Left kidney (tissue), 2 donors: ENCODE measurements around the gene MAP1S. TPM values are rescaled to one million over a fixed set of nuclear protein-coding genes. Genes with fewer than 3 reads are reported as not detected.

Experiments used
- DNase-seq: peaks from one replicate; pipeline ENCODE4 v3.0.0-alpha.2; 2013
- polyA plus RNA-seq: library from polyadenylated mRNA; unstranded; fragments of 120-200 nt; gene quantifications from one replicate; pipeline ENCODE4 v1.2.1, GENCODE V29; 2013; ENCODE audit not compliant: insufficient read length

MAP1S gene
- polyA plus RNA-seq, 1 donor, result 28.3 TPM

DNA sequence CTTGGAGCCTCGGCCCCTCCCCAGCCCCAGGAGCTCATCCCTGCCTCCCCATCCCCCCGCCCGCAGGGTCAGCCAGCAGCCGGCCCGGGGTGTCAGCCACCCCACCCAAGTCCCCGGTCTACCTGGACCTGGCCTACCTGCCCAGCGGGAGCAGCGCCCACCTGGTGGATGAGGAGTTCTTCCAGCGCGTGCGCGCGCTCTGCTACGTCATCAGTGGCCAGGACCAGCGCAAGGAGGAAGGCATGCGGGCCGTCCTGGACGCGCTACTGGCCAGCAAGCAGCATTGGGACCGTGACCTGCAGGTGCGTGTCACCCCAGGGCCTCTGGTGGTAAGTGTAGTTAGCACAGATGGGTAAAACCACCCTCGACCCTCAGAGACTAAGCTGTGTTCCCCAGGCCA, 13.8 kb downstream of the MAP1S start:
- DNase-seq, result no peak

DNA sequence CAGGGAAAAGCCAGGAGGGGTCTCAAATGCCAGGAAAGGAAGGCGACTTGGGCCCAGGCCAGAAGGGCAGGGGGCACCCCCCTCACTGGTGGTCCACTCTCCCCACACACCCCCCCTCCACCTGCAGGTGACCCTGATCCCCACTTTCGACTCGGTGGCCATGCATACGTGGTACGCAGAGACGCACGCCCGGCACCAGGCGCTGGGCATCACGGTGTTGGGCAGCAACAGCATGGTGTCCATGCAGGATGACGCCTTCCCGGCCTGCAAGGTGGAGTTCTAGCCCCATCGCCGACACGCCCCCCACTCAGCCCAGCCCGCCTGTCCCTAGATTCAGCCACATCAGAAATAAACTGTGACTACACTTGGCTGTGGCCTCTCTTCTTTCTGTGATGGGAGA, 14.9 kb downstream of the MAP1S start:
- DNase-seq, result no peak

- no peak for DNase-seq
These were observed 16.1 kb downstream of the MAP1S start for GRCh38 chr19:17735410-17735809.

- DNase-seq, result no peak
These were observed 18.4 kb downstream of the MAP1S start for GRCh38 chr19:17737690-17738153.

DNA sequence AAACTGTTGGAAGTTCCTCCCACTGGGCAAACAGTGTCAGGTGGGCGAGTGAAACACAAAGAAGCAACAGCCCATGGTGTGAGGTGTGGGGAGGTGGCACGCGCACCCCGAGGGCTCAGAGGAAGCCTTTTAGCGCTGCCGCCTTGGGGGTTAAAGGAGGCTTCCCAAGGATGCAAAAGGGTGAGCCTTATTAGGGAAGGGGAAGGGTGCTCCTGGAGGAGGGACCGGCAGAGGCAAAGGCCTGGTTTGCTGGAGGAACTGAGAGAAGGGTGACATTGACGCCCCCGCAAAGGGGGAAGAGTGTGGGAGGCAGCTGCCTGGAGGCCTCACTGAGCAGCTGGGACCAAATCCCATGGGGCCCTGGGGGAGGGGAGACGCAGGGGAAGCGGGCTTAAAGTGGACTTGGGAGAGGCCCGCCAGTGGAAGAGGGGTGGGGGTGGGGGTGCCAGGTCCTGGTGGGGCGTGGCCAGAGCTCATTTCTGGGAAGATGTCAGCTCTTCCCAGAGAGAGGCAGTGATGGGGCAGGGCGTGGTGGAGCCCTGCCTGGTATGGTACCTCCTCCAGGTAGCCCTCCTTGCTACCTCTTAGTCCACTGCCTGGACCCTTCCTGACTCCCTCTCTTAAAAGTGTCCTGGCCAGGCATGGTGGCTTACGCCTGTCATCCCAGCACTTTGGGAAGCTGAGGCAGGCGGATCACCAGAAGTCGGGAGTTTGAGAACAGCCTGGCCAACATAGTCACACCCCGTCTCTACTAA, 20.0 kb downstream of the MAP1S start:
- no peak for DNase-seq

DNA sequence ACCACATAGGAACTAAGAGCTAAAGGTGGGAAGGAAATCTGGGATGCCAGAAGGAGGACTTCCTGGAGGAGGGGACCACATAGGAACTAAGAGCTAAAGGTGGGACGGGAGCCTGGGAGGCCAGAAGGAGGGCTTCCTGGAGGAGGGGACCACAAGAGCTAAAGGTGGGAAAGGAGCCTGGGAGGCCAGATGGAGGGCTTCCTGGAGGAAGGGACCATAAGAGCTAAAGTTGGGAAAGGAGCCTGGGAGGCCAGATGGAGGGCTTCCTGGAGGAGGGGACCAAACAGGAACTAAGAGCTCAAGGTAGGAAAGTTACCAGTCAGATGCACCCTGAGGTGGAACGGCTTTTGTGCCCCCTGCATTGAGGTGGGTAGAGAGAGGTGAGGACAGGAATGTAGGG, 22.2 kb downstream of the MAP1S start:
- no peak for DNase-seq

DNA sequence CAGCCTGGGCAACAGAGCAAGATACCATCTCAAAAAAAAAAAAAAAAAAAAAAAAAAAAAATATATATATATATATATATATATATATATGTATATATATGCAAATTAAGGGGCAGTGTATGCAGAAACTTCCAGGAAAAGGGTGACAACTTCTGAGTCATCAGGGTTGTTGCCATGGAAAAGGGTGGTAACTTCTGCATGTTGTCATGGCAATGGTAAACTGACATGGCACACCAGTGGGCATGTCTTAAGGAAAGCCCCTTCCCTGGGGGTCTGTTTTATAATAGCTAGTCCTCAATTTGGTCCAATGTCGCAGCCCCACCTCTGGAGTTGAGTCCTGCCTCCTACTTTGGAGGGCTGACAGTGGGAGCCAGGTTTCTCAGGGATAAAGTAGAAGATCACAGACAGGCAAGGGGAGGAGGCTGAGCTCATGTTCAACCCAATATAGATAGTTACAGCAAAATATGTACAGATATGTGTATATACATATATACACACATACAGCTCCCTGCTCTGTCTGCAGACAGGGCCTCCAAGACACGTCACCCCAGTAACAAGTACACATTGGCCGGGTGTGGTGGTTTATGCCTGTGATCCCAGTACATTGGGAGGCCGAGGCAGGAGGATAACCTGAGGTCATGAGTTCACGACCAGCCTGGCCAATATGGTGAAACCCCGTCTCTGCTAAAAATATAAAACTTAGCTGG, 24.7 kb downstream of the MAP1S start:
- DNase-seq, result no peak

DNA sequence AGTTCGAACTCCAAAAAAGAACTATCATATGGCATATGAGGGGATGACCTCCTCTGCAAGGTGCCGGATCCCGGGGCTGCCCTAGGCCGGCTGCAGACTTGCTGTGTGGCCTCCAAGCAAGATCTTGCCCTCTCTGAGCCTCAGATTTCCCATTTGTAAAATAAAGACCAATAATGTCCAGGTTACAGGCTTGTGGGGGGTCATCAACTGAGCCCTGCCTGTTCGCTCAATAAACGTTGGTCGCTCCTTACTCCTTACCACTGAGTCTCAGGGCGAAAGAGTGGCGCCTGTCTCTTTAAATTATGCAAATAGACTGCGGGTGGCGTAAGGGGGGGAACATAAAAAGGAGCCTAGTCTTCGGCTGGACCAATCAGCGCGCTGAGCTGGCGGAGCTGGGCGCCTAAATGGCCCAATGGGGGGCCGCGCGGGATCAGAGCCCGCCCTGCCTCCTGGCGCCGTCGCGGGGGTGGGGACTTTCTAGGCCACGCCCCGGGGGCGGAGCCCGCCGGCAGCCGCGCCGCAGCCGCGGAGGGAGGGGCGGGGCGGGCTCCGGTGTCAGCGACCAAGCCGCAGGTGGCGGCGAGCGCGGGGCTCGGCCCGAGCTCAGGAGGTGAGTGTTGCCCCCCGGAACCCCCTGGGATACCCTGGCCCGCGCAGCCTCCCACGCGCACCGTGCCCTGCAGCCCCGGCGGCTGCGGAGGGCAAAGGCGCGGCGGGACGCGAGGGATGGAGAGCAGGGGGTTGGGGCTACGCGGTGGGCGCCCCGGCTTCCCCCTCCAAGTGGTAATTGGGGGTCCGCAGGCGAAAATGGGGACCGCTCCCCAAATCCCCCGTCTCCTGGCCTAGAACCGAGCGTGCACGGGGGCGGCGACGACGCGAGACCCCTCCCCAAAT, 28.2 kb downstream of the MAP1S start:
- peak; percentile 90 for DNase-seq

DNA sequence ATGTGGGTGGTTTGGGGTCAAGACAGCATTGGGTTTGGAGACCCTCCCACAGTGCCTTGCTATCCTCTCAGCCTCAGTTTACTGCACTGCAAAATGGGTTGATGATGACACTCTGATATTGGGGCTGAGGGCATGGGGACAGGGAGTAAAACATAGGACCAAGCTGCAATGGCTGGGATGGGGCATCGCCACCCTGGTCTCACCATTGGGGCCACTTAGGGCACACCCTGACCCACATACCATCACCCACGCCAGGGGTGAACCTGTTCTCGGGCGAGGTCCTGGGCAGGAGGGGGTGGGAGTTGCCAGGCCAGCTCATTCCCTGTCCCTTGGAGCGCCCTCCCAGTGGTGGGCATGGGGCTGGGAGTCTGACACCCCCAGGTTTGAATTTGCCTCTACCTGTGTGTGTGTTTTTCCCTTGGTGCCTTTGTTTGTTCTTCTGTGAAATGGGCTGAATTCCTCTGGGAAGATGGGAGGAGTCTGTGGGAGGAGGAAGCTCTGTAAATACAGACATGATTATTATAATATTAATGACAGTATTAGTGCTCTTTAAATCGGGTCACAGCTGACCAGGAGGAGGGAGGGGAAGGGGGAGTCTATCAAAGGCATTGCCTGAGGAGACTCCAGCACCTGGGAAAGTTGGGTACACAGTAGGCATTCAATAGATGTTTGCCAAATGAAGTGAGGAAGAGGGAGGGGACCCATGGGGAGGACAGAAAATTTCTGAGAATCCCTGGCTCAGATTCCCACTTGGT, 29.8 kb downstream of the MAP1S start:
- DNase-seq, result no peak

- no peak for DNase-seq
These were observed 30.6 kb downstream of the MAP1S start for GRCh38 chr19:17749912-17750317.

GRCh38 chr19:17751103-17751911, 32.0 kb downstream of the MAP1S start, which contains the start of gene FCHO1:
FCHO1 (plus strand) TSS chr19:17751477; CDS start chr19:17755165, 3,688 bp downstream.
- no peak for DNase-seq

GRCh38 chr19:17751912-17752273, 32.6 kb downstream of the MAP1S start:
- no peak for DNase-seq

GRCh38 chr19:17752865-17753639, 33.8 kb downstream of the MAP1S start:
- DNase-seq, result no peak

GRCh38 chr19:17753976-17754375, 34.7 kb downstream of the MAP1S start:
- no peak for DNase-seq

GRCh38 chr19:17754634-17755442, 35.6 kb downstream of the MAP1S start:
- no peak for DNase-seq

- DNase-seq, result no peak
These were observed 36.2 kb downstream of the MAP1S start for GRCh38 chr19:17755443-17755890.

DNA sequence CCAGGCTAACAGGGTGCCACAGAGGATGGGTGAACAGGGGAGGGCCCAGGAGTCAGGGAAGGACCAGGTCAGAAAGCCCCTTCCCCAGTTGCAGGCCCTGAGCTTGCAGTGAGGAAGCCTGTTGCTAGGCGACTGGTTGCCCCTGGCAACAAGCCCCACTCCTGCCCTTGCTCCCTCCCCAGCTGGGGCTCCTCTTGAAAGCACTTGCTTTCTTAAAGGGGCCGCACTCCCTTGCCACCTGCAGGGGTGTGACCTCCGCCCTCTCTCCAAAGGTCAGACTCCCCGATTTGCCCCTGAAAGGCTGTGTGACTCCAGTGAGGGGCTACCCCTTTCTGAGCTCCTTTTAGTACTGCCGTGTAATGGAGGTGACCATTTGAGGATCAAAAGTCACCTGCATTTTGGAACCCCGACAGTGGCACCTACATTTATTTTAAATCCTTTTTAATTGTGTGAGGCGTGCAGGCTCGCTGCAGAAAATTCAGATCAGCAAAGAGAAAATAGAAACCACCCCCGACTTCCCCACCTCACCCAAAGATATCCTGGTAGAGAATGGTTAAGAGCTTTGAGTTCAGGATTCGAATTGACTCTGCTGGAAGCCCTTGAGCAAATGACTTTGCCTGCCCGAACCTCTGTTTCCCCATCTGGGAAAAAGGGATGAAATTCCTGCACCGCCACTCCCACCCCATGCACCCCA, 36.8 kb downstream of the MAP1S start:
- DNase-seq, result peak; percentile 51

- no peak for DNase-seq
These were observed 37.8 kb downstream of the MAP1S start for GRCh38 chr19:17757125-17757524.
